ENCODE measurements around the gene TENM3.
A peak's percentile ranks its signal among the peaks of the same experiment; 100 is the strongest.

TENM3 gene

DNA sequence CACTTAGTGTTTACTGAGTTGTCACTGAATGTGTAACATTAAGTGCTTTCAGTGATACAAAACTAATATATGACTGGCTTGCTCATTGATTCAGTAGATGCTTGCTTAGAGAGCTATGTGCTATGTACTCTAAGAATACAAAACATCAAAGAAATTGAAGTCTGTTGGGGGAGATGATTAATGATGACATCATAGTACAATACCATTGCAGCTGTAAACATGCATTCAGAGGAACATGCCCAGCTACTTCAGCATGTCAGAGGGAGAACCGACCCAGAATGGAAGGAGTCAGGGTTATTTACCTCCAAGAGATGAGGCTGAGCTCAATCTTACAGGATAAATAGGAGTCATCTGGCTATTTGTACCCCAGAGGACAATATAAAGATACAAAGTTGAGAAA is 290.8 kb downstream of the TENM3 start:
- no peak for DNase-seq

DNA sequence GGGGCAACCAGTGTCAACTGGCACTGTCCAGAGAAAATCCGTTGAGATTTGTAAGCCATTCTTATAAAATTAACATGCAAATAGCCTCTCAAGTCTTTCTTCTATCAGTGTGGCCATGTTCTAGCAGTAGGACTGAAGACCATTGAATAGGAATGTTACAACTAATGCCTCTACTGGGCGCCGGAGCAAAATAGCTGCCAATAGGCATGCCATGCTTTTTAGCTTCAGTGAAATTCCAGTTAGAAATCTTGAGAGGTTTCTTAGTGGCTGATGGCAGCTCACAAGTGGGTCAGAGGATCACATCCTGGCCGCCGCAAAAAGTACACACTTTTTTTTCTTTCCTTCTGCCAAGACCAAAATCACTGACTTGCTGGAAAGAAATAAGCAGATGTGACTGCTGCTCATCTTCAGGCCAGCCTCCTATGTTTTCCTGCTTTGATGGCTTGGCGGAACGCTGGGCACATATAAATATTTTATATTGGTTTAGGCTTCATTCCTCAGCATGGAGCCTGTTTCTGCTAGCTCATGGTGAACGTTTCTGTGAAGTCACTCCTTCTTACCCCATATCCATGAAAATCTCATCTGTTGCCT is 293.1 kb downstream of the TENM3 start:
- no peak for DNase-seq

DNA sequence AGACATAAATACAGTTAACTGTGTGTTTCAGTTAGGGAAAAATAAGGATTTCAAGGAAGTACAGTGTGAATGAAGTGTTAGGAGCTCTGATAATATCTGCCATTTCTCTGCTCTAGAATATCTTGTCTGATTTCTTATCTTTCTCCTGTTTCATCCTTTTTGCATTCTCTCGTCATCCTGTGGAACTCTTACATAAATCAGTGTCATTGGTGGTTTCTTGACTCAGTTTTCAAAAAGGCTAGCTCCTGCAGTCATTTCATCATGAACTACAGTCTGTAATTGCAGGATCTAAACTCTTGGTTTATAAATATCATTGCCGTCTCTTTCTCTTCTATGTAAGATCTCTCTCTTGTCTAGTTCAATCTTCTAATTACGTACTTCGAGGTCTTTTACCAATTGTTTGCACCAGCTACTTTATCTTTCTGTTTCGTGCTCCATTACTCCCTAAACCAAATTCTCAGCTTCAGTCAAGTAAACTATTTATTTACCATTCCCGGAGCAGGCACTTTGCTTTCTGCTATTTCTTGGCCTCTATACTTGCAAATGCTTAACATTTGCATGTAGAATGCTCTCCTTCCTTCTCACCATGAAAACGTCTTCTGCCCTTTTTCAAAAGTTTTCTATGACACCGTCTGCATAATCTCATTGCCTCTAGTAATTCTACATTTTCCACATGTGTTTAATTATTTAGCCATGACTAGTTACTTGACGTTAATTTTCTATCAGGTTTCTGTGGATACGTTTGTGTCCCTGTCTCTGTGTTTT is 294.0 kb downstream of the TENM3 start:
- no peak for DNase-seq

DNA sequence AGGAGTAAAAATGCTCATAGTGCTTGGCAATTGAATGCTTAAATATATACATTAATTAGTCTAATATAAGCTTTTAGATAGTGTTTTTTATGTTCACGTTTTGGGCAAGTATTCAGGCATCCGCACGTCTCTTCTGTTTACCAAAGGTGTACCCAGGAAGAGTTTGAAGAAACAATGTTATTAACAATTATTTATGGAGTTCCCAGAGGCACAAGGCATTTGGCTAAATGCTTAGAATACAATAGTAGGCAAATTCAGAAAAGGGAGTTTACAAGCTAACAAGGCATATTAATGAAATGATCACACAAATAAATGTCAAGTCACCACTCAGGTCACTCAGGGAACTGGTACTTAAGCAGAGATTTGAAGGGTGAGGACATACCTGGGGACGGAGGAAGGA is 294.8 kb downstream of the TENM3 start:
- DNase-seq, result no peak

DNA sequence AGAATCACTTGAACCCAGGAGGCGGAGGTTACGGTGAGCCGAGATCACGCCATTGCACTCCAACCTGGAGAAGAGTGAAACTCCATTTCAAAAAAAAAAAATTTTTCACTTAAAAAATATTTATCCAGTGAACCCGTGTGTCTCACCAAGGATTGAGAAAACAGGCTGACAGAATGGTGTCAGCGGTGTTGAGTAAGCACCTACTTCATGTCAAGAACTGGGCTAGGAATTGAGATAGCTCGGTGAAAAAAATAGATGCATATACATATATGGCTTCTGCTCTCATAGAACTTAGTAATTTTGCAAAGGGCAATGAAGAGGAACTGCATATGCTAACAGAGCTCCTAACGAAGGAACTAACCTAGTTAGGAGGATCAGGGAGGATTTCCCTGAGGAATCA is 297.3 kb downstream of the TENM3 start:
- no peak for DNase-seq

DNA sequence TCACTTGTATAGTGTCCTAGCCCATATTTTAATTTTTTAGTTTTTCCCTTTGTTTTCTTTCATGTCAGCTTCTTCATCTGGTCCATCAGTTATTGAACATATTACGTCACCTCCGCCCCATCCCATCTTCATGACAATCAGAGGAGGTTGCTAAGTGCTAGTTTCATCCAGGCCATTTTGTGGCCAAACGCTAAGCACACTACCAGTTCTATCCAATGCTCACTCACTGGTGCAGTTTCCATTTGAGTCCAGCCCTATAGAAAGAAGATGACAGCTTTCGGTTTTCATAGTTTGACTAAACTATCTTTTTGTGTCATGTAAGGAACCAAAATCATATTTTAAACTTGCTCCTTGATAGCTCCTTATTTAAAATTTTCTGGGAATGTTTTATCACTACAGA is 304.2 kb downstream of the TENM3 start:
- DNase-seq, result no peak

DNA sequence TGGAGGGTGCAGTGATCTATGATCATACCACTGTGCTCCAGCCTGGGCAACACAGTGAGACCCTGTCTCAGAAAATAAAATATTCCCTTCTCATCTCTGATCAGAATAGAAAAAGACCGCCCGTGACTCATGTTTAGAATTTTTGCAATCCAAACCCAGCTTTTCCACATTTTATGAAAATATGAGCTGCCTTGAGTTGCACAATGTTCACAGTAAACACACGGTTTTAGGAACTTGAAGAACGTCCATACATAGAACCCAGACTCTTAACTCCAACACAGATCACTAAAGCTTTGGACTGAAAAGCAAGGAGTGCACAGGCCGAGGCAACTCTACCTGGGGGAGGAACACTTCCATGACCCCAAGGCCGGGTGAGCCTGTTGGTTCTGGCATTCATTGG is 305.0 kb downstream of the TENM3 start:
- DNase-seq, result no peak

DNA sequence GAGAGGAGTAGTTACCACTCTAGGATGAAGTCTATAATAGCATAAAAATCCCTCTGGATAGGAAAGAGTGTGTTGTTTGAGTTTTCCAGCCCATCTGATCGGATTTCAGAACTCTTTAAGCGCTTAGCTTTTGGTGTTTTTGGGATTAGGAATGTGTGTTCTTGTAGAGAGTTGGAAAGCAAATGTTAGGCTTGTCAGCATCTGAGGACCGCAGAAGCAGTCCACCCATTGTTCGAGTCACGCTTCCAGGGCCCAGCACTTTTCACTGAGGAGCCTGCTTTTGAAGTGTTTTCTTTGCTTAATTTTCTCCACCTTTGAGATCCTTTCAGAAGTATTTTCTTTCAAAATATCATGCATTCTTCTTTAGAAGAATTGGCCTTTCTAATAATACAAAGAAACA is 306.2 kb downstream of the TENM3 start:
- no peak for DNase-seq

DNA sequence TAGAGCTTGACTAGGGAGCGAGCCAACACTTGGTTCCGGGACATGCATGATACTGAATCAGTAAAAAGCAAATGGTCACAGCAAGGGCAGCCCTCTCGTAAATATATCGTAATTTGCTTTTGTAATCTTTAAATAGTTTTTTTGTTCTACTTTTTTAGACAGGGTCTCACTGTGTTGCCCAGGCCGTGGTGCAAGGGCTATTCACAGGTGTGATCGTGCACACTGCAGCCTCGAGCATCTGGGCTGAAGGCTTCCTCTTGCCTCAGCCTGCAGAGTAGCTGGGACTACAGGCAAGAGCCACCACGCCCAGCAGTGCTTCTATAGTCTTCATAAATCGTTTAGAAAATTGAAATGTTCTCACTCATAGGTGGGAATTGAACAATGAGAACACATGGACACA is 309.7 kb downstream of the TENM3 start:
- no peak for DNase-seq

DNA sequence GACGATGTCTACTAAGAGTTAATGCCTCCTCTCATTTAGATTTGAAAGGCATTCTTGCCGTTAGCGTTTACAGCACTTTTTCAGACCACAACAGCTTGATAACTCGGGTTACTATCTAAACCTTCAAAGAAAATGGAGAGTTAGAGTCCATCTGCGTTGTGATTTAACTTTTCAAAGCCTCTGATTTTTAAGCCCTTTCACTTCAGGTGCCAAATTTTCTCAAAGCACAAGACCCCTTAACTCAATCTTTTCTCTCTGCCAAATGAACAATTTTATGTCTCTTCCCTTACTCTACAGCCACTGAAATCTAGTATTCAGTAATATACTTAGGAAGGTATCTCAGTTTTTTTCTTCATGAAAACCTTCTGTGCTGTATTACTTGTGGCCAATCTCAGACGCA is 310.5 kb downstream of the TENM3 start:
- DNase-seq, result no peak

DNA sequence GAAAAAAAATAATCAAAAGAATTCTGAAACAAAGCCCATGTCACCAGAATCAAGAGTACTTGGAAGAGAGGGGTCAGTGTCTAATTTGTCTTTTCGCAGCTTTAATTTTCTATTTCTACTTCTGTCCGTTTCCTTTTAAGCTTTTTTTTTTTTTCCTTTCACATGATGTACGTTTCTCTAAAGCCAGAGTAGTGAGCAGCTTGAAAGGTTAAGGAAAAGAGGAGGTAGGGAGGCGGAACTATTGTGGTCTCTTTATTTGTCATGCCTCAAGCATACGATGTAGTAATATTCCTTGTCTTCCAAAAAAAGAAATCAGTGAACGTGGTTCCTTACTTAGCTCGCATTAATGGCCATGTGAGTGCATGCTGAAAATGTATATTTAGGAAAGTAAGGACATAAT is 311.5 kb downstream of the TENM3 start:
- DNase-seq, result no peak

DNA sequence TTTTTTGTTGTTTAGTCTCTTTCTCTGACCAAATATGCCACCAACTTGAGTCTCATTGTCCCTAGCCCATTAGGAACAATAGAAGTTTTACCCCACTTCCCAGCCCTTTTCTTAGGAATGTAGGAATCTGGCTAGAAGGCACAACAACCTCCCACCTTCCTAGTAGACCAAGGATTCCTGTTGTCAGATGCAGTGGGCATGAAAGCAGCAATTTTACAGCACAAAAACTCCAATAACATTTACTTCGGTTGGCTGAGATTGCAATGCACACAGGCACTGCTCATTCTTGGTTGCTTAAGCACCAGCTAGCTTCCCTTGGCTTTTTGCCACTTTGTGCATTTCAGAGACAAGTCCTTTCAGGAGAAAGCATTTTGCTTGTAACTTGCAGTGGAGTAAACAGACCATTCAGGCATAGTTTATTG is 312.8 kb downstream of the TENM3 start:
- peak; percentile 1 for DNase-seq

DNA sequence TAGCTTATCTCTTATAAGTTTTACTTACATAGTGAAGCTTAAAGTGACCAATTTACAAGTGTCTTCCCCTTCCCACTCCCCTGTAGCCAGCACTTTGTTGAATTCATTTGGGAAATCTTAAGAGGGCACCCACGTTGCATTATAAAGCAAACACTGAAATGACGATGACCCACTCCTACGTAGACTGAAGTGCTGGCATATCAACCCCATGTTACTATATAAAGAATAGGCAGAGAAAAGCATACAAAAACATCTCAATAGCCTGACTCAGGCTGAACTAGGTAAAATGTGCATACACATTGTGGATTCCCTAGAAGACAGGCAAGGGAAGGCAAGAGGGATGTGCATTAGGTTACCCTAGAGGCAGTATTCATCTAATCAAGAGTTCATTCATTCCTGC is 313.4 kb downstream of the TENM3 start:
- DNase-seq, result no peak

DNA sequence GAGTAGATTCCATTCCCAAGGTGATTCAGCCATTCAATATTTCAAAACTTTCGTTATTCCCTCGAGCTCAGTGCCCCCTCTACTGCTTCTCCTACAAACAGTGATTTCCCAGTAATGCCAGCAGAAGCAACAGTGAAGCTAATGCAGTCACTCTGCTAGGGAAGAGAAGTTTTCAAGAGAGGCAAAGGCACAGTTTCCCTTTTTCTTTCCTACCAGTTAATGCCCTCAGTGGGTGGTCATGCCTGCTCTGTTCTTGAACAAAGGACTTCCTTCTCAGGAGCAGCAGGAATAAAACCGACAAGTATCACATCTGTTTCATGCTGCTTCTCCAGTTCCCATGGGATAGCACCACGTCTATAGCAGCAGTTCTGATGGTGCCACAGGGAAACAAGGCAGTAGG is 317.2 kb downstream of the TENM3 start:
- DNase-seq, result no peak

DNA sequence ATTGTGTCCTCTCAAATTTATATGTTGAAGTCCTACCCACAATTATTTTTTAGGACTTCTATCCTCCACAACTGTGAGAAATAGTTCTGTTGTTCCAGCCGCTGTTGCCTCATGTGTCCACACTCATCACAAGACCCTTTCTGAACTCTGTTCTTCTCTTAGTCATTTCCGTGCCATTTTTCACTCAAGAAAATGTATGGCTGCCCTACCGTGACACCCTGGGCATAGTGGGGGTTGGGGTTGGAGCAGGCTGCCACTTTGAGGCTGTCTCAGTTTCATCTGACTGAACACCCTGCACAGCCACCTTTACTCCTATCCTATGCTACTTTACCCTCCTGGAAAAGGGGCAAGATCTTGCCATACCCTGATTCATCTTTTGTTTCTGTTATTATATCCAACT is 319.1 kb downstream of the TENM3 start:
- DNase-seq, result no peak

DNA sequence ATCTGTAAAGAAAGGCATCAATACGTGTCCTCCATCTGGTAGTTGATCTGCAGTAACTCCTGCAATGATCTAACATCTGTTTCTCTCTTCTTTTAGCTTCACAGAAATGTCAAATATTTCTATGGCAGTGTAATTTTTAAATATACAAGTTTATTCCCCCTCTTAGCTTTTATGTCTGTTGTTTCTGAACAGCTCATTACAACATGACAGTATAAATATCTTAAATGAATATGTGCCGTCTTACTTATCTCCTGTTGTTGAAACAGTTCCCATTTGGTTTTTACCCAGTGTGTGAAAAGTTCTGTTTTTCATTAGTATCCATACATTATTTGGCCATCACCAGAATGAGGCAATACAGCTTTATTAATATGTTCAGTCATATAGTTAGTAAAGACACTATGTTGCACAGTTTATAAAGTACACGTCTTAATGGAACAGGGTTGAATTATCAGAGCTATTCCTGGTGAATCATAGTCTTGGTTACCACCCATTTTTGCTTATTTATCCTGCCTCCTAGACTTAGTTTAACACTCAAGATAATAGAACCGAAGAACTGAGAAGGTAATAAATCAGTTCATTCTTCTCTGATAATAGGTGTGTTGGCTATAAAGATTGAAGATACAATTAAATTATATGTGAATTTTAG is 321.6 kb downstream of the TENM3 start:
- DNase-seq, result no peak

DNA sequence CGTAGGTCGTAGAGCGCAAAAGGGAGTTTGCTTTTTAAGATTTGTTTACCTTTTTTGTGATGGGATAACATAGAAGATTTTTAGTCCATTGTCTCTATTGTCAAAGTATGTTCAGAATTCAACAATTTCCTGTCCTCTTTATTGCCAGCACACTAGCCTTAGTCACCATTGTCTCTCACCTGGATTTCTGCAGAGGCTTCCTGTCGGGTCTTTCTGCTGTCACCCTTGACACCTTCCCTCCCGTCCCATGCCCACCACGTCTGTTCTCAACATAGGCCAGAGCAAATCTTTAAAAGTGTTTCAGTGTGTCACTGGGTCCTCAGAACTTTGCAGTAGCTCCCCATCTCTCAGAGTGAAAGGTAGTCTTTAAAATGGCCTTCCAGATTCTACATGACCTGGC is 323.9 kb downstream of the TENM3 start:
- DNase-seq, result no peak

DNA sequence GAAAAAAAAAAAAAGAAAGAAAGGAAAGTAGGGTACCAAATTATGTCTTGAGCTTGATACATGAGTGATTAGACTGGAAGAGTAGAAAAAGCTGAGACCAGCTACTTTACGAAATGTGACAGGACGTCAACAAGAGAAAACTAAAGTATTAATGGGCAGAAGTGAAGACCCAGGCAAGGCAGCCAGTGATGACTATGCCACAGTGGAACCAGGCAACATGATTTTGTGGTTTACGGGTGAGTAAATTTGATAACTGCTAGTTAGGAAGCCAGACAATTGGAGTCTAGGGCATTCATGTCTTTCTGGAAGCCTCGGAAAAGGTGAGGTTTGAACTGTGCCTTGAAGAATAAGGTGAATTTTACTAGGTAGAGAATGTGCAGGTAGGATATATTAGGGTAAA is 326.4 kb downstream of the TENM3 start:
- DNase-seq, result no peak

DNA sequence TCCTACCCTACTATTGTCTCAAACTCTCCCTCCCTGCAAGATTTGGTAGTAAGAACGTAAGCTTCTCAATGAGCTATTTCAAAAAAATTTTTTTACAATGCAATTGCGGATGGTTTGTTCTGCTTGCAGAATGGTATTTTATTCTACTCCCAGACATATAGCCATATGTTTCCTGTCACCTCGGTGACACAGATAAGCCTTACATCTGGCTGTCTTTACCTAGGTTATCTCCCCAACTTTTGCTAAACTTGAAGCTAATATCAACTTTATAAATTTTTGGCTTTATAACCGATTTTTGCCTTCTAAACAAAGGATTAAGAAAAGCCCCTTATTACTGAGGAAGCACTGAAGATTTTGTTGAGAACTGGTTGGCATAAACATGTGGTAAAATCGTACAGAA is 331.5 kb downstream of the TENM3 start:
- DNase-seq, result no peak

DNA sequence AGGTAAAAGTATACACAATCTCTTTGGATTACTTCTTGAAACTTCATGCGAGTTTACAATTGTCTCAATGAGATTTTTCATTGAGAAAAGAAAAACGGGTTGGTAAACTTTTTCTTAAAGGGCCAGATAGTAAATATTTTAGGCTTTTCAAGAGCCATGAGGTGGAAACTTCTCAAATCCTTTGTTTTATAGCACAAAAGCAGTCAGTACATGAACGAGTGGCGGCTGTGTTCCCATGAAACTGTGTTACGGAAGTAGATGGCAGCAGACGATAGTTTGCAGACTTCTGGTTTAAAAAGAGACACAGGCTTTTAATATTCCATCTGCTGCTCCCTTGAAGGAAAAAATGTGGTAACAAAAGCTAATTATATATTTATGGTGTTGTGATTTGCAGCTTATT is 332.0 kb downstream of the TENM3 start:
- DNase-seq, result no peak

DNA sequence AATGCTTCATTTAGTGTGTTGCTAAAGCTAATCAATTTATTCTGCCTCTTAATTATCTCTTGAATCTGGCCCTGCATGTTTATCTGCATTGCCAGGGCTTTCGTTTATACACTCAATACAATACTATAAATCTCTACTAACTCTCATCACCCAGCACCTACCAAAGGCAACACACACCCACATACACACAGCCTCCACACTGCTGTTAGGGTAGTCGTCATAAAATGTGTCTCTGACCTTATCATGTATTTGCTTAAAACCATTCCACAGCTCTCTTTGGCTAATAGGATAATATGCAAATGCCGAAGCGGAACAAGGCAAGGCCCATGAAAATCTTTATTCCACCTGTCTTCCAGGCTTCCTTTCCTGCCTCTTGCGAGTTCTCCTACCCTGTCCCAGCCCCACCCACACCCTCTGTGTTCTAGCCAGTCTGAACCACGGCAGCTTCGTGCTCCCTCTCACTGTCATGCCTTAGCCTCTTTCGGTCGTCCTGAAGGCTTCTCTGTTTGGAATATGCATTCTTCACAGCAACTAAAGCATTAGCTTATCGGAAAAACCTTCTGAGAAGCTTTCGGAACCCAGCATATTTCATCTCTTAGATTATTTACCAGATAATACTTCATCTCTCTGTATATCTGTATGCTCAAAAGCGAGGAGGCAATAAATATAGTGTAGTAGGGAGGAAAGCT is 333.5 kb downstream of the TENM3 start:
- no peak for DNase-seq

DNA sequence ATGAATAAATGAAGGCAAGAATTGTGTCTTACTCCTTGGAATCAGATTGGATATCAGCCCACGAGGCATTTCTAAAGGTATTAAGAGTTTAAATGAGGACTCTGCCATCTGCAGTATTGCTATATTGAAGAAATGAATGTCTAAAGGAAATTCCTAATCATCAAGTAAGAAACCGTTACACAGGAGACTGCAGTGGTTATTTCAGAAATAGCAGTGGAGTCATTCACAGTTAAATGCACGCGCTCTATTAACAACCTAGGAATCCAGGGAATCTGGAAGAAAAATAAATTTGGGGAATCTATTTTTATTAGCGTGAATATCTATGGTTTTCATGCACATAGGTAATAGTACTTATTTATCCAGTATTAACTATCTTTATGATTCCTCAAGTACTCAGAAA is 334.2 kb downstream of the TENM3 start:
- DNase-seq, result no peak

DNA sequence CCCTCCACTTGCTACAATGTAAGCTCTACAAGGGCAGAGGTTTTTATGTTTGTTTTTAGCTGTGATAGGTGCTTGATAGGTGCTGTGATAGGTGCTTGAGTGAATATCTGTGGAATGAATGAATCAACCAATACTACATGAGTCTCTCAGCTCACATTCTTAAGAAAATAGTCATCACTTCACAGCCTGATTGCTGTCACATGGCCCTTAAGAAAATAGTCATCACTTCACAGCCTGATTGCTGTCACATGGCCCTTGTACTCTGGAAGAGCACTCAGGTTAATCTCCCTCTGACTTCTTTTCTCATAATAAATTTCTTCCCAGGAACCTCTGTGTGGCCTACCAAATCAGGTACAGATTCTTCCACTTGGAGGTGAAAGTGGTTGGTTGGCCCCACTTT is 335.2 kb downstream of the TENM3 start:
- DNase-seq, result no peak

DNA sequence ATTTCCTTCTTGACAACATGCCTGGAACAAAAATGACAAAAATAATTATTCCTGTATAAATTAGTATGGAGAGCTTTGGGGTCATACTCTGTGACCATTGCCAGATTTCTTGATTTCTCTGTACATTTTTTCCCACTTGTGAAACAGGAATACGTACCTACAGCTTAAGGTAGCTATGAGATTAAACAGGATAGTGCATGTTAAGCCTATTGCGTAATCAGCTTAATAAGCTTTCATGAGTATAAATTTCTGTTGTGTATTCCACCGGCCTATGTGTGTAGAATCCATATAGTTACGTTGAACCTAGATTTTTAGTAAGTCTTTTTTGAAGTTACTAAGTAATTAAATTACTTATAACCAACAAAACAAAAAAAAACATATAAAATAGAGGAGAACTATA is 339.0 kb downstream of the TENM3 start:
- DNase-seq, result no peak
